RWPE2 (cell line): Measurements from ENCODE around the gene CLEC1A.

Source experiments
- ATAC-seq: fragments of 200-7000 bp; cut with Tn5 transposase; 3 replicates; pipeline ENCODE4 v1.9.1; 2021; ENCODE audit warnings: low read depth
- DNase-seq: peaks from one replicate; pipeline ENCODE4 v3.0.0-alpha.2; 2020; ENCODE audit warnings: low spot score
- H3K27ac ChIP-seq: fragments of 450-650 bp; 2 replicates; pipeline ENCODE4 v1.5.1; 2017; ENCODE audit warnings: mild to moderate bottlenecking; ENCODE audit not compliant: poor library complexity, severe bottlenecking
- H3K27me3 ChIP-seq: fragments of 250-450 bp; sonication (Bioruptor Pico); 2 replicates; pipeline ENCODE4 v1.5.1; 2021; ENCODE audit warnings: mild to moderate bottlenecking, moderate library complexity; ENCODE audit not compliant: insufficient read depth, poor library complexity, severe bottlenecking
- H3K36me3 ChIP-seq: fragments of 250-450 bp; sonication (Bioruptor Pico); 2 replicates; pipeline ENCODE4 v1.5.1; 2020; ENCODE audit warnings: low read depth, mild to moderate bottlenecking, moderate library complexity
- H3K4me1 ChIP-seq: fragments of 250-450 bp; sonication (Bioruptor Pico); 2 replicates; pipeline ENCODE4 v1.5.1; 2021; ENCODE audit warnings: mild to moderate bottlenecking, moderate library complexity; ENCODE audit not compliant: insufficient read depth, poor library complexity, severe bottlenecking
- H3K4me3 ChIP-seq: fragments of 250-450 bp; sonication (Bioruptor Pico); 2 replicates; pipeline ENCODE4 v1.5.1; 2021; ENCODE audit warnings: mild to moderate bottlenecking, moderate library complexity; ENCODE audit not compliant: severe bottlenecking
- H3K9me3 ChIP-seq: fragments of 250-450 bp; sonication (Bioruptor Pico); 2 replicates; pipeline ENCODE4 v1.5.1; 2021; ENCODE audit warnings: mild to moderate bottlenecking, moderate library complexity; ENCODE audit not compliant: severe bottlenecking
- CTCF ChIP-seq: fragments of 450-650 bp; IDR thresholded peaks from one replicate; pipeline ENCODE4 v1.5.1; 2017; ENCODE audit warnings: mild to moderate bottlenecking, moderate library complexity; ENCODE audit not compliant: poor library complexity, severe bottlenecking

Gene CLEC1A

GRCh38 chr12:10115311-10115710 is 16.5 kb upstream of the CLEC1A start:
- Histone ChIP-seq H3K9me3 (no peaks in the 10 kb centered on the region), H3K36me3 (no peaks in the 10 kb centered on the region), H3K27me3 (no peaks in the 10 kb centered on the region), H3K27ac (no peak overlapping the region), H3K4me1 (no peaks in the 10 kb centered on the region), H3K4me3 (no peak overlapping the region)
- no peak for ATAC-seq
- no peak for DNase-seq
- TF ChIP-seq CTCF: no peak

- no peak for TF ChIP-seq CTCF
- Histone ChIP-seq H3K9me3 (no peaks in the 10 kb centered on the region), H3K4me1 (no peaks in the 10 kb centered on the region)
Measured at GRCh38 chr12:10113920-10114319, 15.1 kb upstream of the CLEC1A start.

GRCh38 chr12:10113075-10113474 is 14.3 kb upstream of the CLEC1A start:
- no peak for TF ChIP-seq CTCF
- Histone ChIP-seq H3K4me1 (no peaks in the 10 kb centered on the region), H3K27me3 (no peaks in the 10 kb centered on the region), H3K9me3 (no peaks in the 10 kb centered on the region), H3K36me3 (no peaks in the 10 kb centered on the region), H3K4me3 (no peak overlapping the region), H3K27ac (no peak overlapping the region)
- ATAC-seq (no peak), DNase-seq (no peak)

More at GRCh38 chr12:10113920-10114319, 15.1 kb upstream of the CLEC1A start:
- Histone ChIP-seq H3K27me3 (no peaks in the 10 kb centered on the region), H3K4me3 (no peak overlapping the region), H3K36me3 (no peaks in the 10 kb centered on the region), H3K27ac (no peak overlapping the region)
- DNase-seq: no peak
- ATAC-seq: no peak

GRCh38 chr12:10111451-10111850 is 12.7 kb upstream of the CLEC1A start:
- no peak for TF ChIP-seq CTCF
- no peak for DNase-seq
- no peak overlapping the region for H3K27ac ChIP-seq
- ATAC-seq: no peak
- no peaks in the 10 kb centered on the region for H3K4me1 ChIP-seq
- no peaks in the 10 kb centered on the region for H3K9me3 ChIP-seq
- H3K4me3 ChIP-seq: no peak overlapping the region
- H3K36me3 ChIP-seq: no peaks in the 10 kb centered on the region
- H3K27me3 ChIP-seq: no peaks in the 10 kb centered on the region

GRCh38 chr12:10110256-10110844 is 11.6 kb upstream of the CLEC1A start:
- Histone ChIP-seq H3K9me3 (no peaks in the 10 kb centered on the region), H3K27ac (no peak overlapping the region), H3K36me3 (no peaks in the 10 kb centered on the region), H3K4me1 (no peaks in the 10 kb centered on the region), H3K27me3 (no peaks in the 10 kb centered on the region), H3K4me3 (no peak overlapping the region)
- ATAC-seq (no peak), DNase-seq (no peak)
- no peak for TF ChIP-seq CTCF
